Endodermal cell (in vitro differentiated cells): ENCODE data around the gene TXNIP. TPM values are rescaled to one million over a fixed set of nuclear protein-coding genes. Genes with fewer than 3 reads are reported as not detected.

Experiments
- DNase-seq: peaks from one replicate; pipeline ENCODE4 v3.0.0-alpha.2; 2017
- H3K27ac ChIP-seq: 2 replicates; pipeline ENCODE4 v1.5.1; 2013; ENCODE audit warnings: mild to moderate bottlenecking, low read depth, low read length, moderate library complexity
- H3K27me3 ChIP-seq: 2 replicates; pipeline ENCODE4 v1.6.1; 2013; ENCODE audit warnings: mild to moderate bottlenecking, low read length, moderate library complexity; ENCODE audit not compliant: insufficient read depth, control insufficient read depth, poor library complexity, severe bottlenecking
- H3K36me3 ChIP-seq: 2 replicates; pipeline ENCODE4 v1.7.0; 2013; ENCODE audit warnings: mild to moderate bottlenecking, low read length, moderate library complexity; ENCODE audit not compliant: control insufficient read depth, insufficient read depth
- H3K4me1 ChIP-seq: one replicate; pipeline ENCODE4 v1.7.0; 2013; ENCODE audit warnings: low read length; ENCODE audit not compliant: control insufficient read depth, insufficient read depth
- H3K4me3 ChIP-seq: 2 replicates; pipeline ENCODE4 v1.5.1; 2013; ENCODE audit warnings: mild to moderate bottlenecking, low read length, moderate library complexity
- H3K9ac ChIP-seq: 2 replicates; pipeline ENCODE4 v1.6.1; 2013; ENCODE audit warnings: mild to moderate bottlenecking, low read length, moderate library complexity; ENCODE audit not compliant: poor library complexity, severe bottlenecking; ENCODE audit errors: extremely low read depth
- H3K9me3 ChIP-seq: 2 replicates; pipeline ENCODE4 v1.6.1; 2013; ENCODE audit warnings: mild to moderate bottlenecking, low read length, moderate library complexity; ENCODE audit not compliant: control insufficient read depth
- H3K27ac Mint-ChIP-seq: 2 replicates; pipeline ENCODE4 v1.8.0; 2020; ENCODE audit warnings: mixed read lengths
- H3K27me3 Mint-ChIP-seq: 2 replicates; pipeline ENCODE4 v1.8.0; 2021; ENCODE audit warnings: mild to moderate bottlenecking, mixed read lengths; ENCODE audit not compliant: insufficient read depth
- H3K36me3 Mint-ChIP-seq: 2 replicates; pipeline ENCODE4 v1.8.0; 2020; ENCODE audit warnings: low read depth, mixed read lengths
- H3K4me1 Mint-ChIP-seq: 2 replicates; pipeline ENCODE4 v1.8.0; 2020; ENCODE audit warnings: mixed read lengths
- H3K4me3 Mint-ChIP-seq: 2 replicates; pipeline ENCODE4 v1.8.0; 2020; ENCODE audit warnings: mild to moderate bottlenecking, moderate library complexity, mixed read lengths
- H3K9me3 Mint-ChIP-seq: 2 replicates; pipeline ENCODE4 v1.8.0; 2020; ENCODE audit warnings: mild to moderate bottlenecking, mixed read lengths
- WGBS, 2 experiments: methylation state at CpG; one replicate each; pipeline versions ENCODE4 v1.1.5 to v1.1.7; 2013; ENCODE audit warnings: missing lambda C conversion rate in 2 of 2, mixed read lengths in 1 of 2; ENCODE audit not compliant: insufficient coverage in 1 of 2, insufficient read length in 1 of 2; 5-methylcytosine and 5-hydroxymethylcytosine counted together
- total RNA-seq, 2 donors: library from RNA; stranded (reverse); fragmentation: NEBNext Ultra II Directional in 1 of 2; extraction: Animal tissue kit (Norgen Biotek cat#: 25700) in 1 of 2; gene quantifications; 2 replicates in 1 of 2; 3 replicates in 1 of 2; pipeline ENCODE4 v1.2.1, GENCODE V29; 2021
- TF ChIP-seq, protein P1 (sequence below): fragments of 200-600 bp; sonication (generic); conservative IDR thresholded peaks from 2 replicates; pipeline ENCODE4 v1.5.0; 2021; ENCODE audit warnings: antibody characterized with exemption, mild to moderate bottlenecking

The TXNIP gene
- total RNA-seq, 2 donors from 2014 or later, result 9.9 to 12.2 TPM

DNA sequence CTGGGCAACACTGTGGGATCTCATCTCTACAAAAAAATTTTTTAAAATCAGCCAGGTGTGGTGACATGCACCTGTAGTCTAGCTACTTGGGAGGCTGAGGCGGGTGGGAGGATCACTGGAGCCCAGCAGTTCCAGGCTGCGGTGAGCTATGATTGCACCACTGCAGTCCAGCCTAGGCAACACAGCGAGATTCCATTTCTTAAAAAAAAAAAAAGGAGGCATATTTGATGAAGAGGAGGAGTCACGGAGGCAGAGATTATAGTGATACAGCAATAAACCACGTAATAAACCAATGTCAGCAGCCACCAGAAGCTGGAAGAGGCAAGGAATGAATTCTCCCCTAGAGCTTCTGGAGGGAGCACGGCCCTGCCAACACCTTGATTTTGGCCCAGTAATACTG is 42.5 kb downstream of the TXNIP start:
- Mint-ChIP-seq H3K27ac (no peak overlapping the region), H3K4me1 (peaks cover 30% of the 10 kb centered on the region), H3K36me3 (peaks cover 3% of the 10 kb centered on the region), H3K27me3 (peaks cover 29% of the 10 kb centered on the region), H3K9me3 (no peaks in the 10 kb centered on the region), H3K4me3 (no peak overlapping the region)
- TF ChIP-seq, protein P1, sequence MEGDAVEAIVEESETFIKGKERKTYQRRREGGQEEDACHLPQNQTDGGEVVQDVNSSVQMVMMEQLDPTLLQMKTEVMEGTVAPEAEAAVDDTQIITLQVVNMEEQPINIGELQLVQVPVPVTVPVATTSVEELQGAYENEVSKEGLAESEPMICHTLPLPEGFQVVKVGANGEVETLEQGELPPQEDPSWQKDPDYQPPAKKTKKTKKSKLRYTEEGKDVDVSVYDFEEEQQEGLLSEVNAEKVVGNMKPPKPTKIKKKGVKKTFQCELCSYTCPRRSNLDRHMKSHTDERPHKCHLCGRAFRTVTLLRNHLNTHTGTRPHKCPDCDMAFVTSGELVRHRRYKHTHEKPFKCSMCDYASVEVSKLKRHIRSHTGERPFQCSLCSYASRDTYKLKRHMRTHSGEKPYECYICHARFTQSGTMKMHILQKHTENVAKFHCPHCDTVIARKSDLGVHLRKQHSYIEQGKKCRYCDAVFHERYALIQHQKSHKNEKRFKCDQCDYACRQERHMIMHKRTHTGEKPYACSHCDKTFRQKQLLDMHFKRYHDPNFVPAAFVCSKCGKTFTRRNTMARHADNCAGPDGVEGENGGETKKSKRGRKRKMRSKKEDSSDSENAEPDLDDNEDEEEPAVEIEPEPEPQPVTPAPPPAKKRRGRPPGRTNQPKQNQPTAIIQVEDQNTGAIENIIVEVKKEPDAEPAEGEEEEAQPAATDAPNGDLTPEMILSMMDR, result no peak
- Histone ChIP-seq H3K9me3 (no peaks in the 10 kb centered on the region), H3K4me3 (peak overlapping the region; percentile 98), H3K4me1 (peaks cover 12% of the 10 kb centered on the region), H3K9ac (no peak overlapping the region), H3K27me3 (peaks cover 5% of the 10 kb centered on the region), H3K36me3 (peaks cover 29% of the 10 kb centered on the region), H3K27ac (no peak overlapping the region)
- WGBS, 2 experiments, result 90 to 98% methylated on average over 2 to 6 of the region's 6 CpGs
- DNase-seq, result no peak

DNA sequence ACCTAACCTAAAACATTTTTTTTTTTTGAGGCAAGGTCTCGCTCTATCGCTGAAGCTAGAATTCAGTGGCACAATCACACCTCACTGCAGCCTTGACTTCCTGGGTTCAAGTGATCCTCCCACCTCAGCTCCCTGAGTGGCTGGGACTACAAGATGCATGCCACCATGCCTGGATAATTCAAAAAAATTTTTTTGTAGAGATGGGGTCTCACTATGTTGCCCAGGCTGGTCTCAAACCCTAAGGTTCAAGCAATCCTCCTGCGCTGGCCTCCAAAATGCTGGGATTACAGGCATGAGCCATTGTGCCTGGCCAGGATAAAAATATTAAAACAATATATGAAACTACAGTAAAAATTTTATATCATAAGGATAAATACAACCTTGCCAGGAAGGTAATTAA is 43.5 kb downstream of the TXNIP start:
- Mint-ChIP-seq H3K27ac (no peak overlapping the region), H3K4me3 (no peak overlapping the region), H3K27me3 (peaks cover 20% of the 10 kb centered on the region), H3K4me1 (peaks cover 26% of the 10 kb centered on the region), H3K36me3 (peaks cover 3% of the 10 kb centered on the region), H3K9me3 (no peaks in the 10 kb centered on the region)
- WGBS, 2 experiments, result 96% methylated on average over 3 of the region's 3 CpGs; no CpG with 5 or more reads in 1 of the 2 experiments
- Histone ChIP-seq H3K9ac (no peak overlapping the region), H3K27ac (no peak overlapping the region), H3K4me1 (peaks cover 15% of the 10 kb centered on the region), H3K9me3 (no peaks in the 10 kb centered on the region), H3K27me3 (no peaks in the 10 kb centered on the region), H3K4me3 (no peak overlapping the region), H3K36me3 (peaks cover 37% of the 10 kb centered on the region)
- TF ChIP-seq, protein P1, result no peak
- DNase-seq, result no peak

DNA sequence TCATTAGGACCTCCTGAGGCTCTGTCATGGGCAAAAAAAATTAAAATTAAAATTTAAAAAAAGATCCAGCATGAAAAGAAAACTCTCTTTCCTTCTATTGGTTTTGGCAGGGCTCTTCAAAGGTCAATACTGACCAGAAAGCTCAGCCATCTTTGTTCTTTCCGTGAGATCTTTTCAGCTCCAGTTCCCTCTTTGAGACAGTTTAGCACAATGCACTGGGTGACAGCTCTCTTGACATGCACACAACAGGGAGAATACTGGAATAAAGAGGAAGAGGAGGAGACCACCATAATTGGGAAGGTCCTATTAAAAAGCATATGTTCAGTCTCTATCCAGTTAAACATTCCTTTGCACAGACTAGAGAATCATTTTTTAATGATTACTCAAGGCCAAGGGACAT is 44.9 kb downstream of the TXNIP start:
- H3K36me3 ChIP-seq, result peaks cover 49% of the 10 kb centered on the region
- peaks cover 15% of the 10 kb centered on the region for H3K4me1 ChIP-seq
- no peak for DNase-seq
- no peaks in the 10 kb centered on the region for H3K9me3 ChIP-seq
- WGBS, 2 experiments, result 67 to 89% methylated on average over 1 of the region's 1 CpG
- TF ChIP-seq, protein P1, result no peak
- Mint-ChIP-seq H3K4me3 (no peak overlapping the region), H3K4me1 (peaks cover 18% of the 10 kb centered on the region), H3K36me3 (peaks cover 5% of the 10 kb centered on the region), H3K27ac (no peak overlapping the region), H3K27me3 (peaks cover 12% of the 10 kb centered on the region), H3K9me3 (no peaks in the 10 kb centered on the region)
- H3K9ac ChIP-seq, result no peak overlapping the region
- peak overlapping the region; percentile 69 for H3K27ac ChIP-seq
- H3K27me3 ChIP-seq, result no peaks in the 10 kb centered on the region
- H3K4me3 ChIP-seq, result no peak overlapping the region
